GM23338 (cell line): ENCODE data around the gene TIMMDC1. TPM values are rescaled to one million over a fixed set of nuclear protein-coding genes. Genes with fewer than 3 reads are reported as not detected.

Experiments
- ATAC-seq: fragments of 200-7000 bp; cut with Tn5 transposase; 3 replicates; pipeline ENCODE4 v1.9.1; 2020
- DNase-seq: peaks from one replicate; pipeline ENCODE4 v3.0.0-alpha.2; 2015; ENCODE audit warnings: low spot score
- H2AFZ ChIP-seq: fragments of 200-600 bp; sonication (generic); 2 replicates; pipeline ENCODE4 v1.8.0; 2016; ENCODE audit warnings: antibody characterized with exemption, mild to moderate bottlenecking, moderate library complexity
- H3F3A ChIP-seq: fragments of 200-600 bp; sonication (generic); replicated peaks from 2 replicates; pipeline ENCODE4 v1.8.0; 2017; ENCODE audit warnings: antibody characterized with exemption, mixed run types, low read depth
- H3K27ac ChIP-seq: fragments of 200-600 bp; sonication (generic); 2 replicates; pipeline ENCODE4 v1.6.1; 2016; ENCODE audit warnings: low read depth
- H3K27me3 ChIP-seq: fragments of 200-600 bp; sonication (generic); 2 replicates; pipeline ENCODE4 v1.8.0; 2016; ENCODE audit warnings: mild to moderate bottlenecking, mixed run types, moderate library complexity; ENCODE audit not compliant: insufficient read depth
- H3K36me3 ChIP-seq: fragments of 200-600 bp; sonication (generic); 2 replicates; pipeline ENCODE4 v1.8.0; 2016; ENCODE audit warnings: mild to moderate bottlenecking; ENCODE audit not compliant: insufficient read depth
- H3K4me1 ChIP-seq: fragments of 200-600 bp; sonication (generic); 2 replicates; pipeline ENCODE4 v1.8.0; 2016; ENCODE audit warnings: mild to moderate bottlenecking, moderate library complexity; ENCODE audit not compliant: insufficient read depth
- H3K4me2 ChIP-seq: fragments of 200-600 bp; sonication (generic); 2 replicates; pipeline ENCODE4 v1.7.1; 2017; ENCODE audit warnings: mixed run types
- H3K4me3 ChIP-seq: fragments of 200-600 bp; sonication (generic); 2 replicates; pipeline ENCODE4 v1.6.1; 2016; ENCODE audit warnings: mixed run types
- H3K79me2 ChIP-seq: fragments of 200-600 bp; sonication (generic); replicated peaks from 2 replicates; pipeline ENCODE4 v1.8.0; 2017; ENCODE audit warnings: mild to moderate bottlenecking; ENCODE audit not compliant: insufficient read depth
- H3K9me2 ChIP-seq: fragments of 200-600 bp; sonication (generic); 2 replicates; pipeline ENCODE4 v1.8.0; 2017; ENCODE audit not compliant: insufficient read depth
- H4K20me1 ChIP-seq: fragments of 200-600 bp; sonication (generic); replicated peaks from 2 replicates; pipeline ENCODE4 v1.8.0; 2017; ENCODE audit warnings: mild to moderate bottlenecking; ENCODE audit not compliant: insufficient read depth
- H3K27ac Mint-ChIP-seq: 2 replicates; pipeline ENCODE4 v1.8.0; 2020; ENCODE audit warnings: inconsistent platforms, mild to moderate bottlenecking, moderate library complexity, mixed read lengths
- H3K27me3 Mint-ChIP-seq: 3 replicates; pipeline ENCODE4 v1.8.0; 2022; ENCODE audit warnings: low read depth, mild to moderate bottlenecking, moderate library complexity, mixed read lengths, inconsistent platforms; ENCODE audit not compliant: insufficient read depth, poor library complexity
- H3K36me3 Mint-ChIP-seq: 3 replicates; pipeline ENCODE4 v1.8.0; 2021; ENCODE audit warnings: low read depth, mild to moderate bottlenecking, inconsistent platforms, moderate library complexity, mixed read lengths
- H3K4me1 Mint-ChIP-seq: 3 replicates; pipeline ENCODE4 v1.8.0; 2020; ENCODE audit warnings: mild to moderate bottlenecking, inconsistent platforms, mixed read lengths
- H3K4me3 Mint-ChIP-seq: 3 replicates; pipeline ENCODE4 v1.8.0; 2021; ENCODE audit warnings: moderate library complexity, mild to moderate bottlenecking, inconsistent platforms, mixed read lengths
- H3K9me3 Mint-ChIP-seq: 3 replicates; pipeline ENCODE4 v1.8.0; 2020; ENCODE audit warnings: moderate library complexity, mild to moderate bottlenecking, inconsistent platforms, mixed read lengths
- CREB1 ChIP-seq: fragments of 250-450 bp; sonication (Bioruptor Pico); IDR thresholded peaks from 2 replicates; pipeline ENCODE4 v1.5.0; 2020; ENCODE audit warnings: low read depth, mild to moderate bottlenecking, moderate library complexity
- ETS1 ChIP-seq: IDR thresholded peaks from 2 replicates; pipeline ENCODE4 v1.6.1; 2016; ENCODE audit warnings: antibody characterized with exemption
- EZH2 ChIP-seq: fragments of 200-600 bp; sonication (generic); IDR thresholded peaks from one replicate; pipeline ENCODE4 v1.8.0; 2017; ENCODE audit warnings: antibody characterized with exemption, mild to moderate bottlenecking, low read depth; ENCODE audit not compliant: unreplicated experiment
- EZH2phosphoT487 ChIP-seq: fragments of 200-600 bp; sonication (generic); IDR thresholded peaks from one replicate; pipeline ENCODE4 v1.8.1; 2018; ENCODE audit warnings: antibody characterized with exemption; ENCODE audit not compliant: unreplicated experiment
- JUNB ChIP-seq: IDR thresholded peaks from one replicate; pipeline ENCODE4 v1.6.1; 2016; ENCODE audit warnings: antibody characterized with exemption; ENCODE audit not compliant: unreplicated experiment
- NANOG ChIP-seq: IDR thresholded peaks from 2 replicates; pipeline ENCODE4 v1.6.1; 2016; ENCODE audit warnings: antibody characterized with exemption, borderline replicate concordance
- POLR2AphosphoS5 ChIP-seq: IDR thresholded peaks from 2 replicates; pipeline ENCODE4 v1.6.1; 2016; ENCODE audit warnings: antibody characterized with exemption, low read depth
- STAT1 ChIP-seq: IDR thresholded peaks from one replicate; pipeline ENCODE4 v1.6.1; 2016; ENCODE audit warnings: antibody characterized with exemption; ENCODE audit not compliant: unreplicated experiment
- ZNF114 ChIP-seq: fragments of 250-450 bp; sonication (Bioruptor Pico); IDR thresholded peaks from 2 replicates; pipeline ENCODE4 v1.5.0; 2020; ENCODE audit warnings: mild to moderate bottlenecking, moderate library complexity
- ZNF331 ChIP-seq: fragments of 250-450 bp; sonication (Bioruptor Pico); IDR thresholded peaks from 2 replicates; pipeline ENCODE4 v1.5.0; 2020; ENCODE audit warnings: low read depth, mild to moderate bottlenecking, moderate library complexity
- ZNF462 ChIP-seq: fragments of 250-450 bp; sonication (Bioruptor Pico); IDR thresholded peaks from 2 replicates; pipeline ENCODE4 v1.5.0; 2020; ENCODE audit warnings: mild to moderate bottlenecking, moderate library complexity
- polyA plus RNA-seq: library from polyadenylated mRNA; unstranded; fragments of >200 nt; fragmentation: Nextera tagmentation; extraction: Ambion mirVana; gene quantifications from 2 replicates; pipeline ENCODE4 v1.2.1, GENCODE V29; 2016
- total RNA-seq: library from RNA; depleted of rRNA; stranded (reverse); fragments of >200 nt; shearing (Covaris generic); gene quantifications from 2 replicates; pipeline ENCODE4 v1.2.3, GENCODE V29; 2014
- TF ChIP-seq, protein P1 (sequence below), 2 experiments: fragments of 200-600 bp in 1 of 2; sonication (generic) in 1 of 2; conservative IDR thresholded peaks; 2 replicates each; pipeline versions ENCODE4 v1.5.1 to v1.6.1; 2016 to 2017; ENCODE audit warnings: antibody characterized with exemption in 2 of 2, low read depth in 2 of 2, mild to moderate bottlenecking in 2 of 2, moderate library complexity in 1 of 2

The TIMMDC1 gene
- total and polyA plus RNA-seq, 2 experiments from 2014 or later: 62.2 to 105 TPM

- no peak for TF ChIP-seq ZNF114 (CRISPR knock-in tag)
- TF ChIP-seq, protein P1, sequence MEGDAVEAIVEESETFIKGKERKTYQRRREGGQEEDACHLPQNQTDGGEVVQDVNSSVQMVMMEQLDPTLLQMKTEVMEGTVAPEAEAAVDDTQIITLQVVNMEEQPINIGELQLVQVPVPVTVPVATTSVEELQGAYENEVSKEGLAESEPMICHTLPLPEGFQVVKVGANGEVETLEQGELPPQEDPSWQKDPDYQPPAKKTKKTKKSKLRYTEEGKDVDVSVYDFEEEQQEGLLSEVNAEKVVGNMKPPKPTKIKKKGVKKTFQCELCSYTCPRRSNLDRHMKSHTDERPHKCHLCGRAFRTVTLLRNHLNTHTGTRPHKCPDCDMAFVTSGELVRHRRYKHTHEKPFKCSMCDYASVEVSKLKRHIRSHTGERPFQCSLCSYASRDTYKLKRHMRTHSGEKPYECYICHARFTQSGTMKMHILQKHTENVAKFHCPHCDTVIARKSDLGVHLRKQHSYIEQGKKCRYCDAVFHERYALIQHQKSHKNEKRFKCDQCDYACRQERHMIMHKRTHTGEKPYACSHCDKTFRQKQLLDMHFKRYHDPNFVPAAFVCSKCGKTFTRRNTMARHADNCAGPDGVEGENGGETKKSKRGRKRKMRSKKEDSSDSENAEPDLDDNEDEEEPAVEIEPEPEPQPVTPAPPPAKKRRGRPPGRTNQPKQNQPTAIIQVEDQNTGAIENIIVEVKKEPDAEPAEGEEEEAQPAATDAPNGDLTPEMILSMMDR (conservative IDR thresholded peaks at IDR 0.05; ENCODE audit: low read depth in 2 of 2): no peak
Measured at GRCh38 chr3:119500265-119500664, 1.9 kb downstream of the TIMMDC1 start (continued).

- H3K9me2 ChIP-seq: no peaks in the 10 kb centered on the region
- 0 out of 2 replicates have a peak, but pooled peaks cover 5% of the 10 kb centered on the region for H3F3A ChIP-seq
- no peak overlapping the region for H3K27ac ChIP-seq
- Mint-ChIP-seq H3K4me1 (peaks cover 10% of the 10 kb centered on the region), H3K36me3 (peaks cover 34% of the 10 kb centered on the region), H3K27me3 (no peaks in the 10 kb centered on the region), H3K9me3 (no peaks in the 10 kb centered on the region; the same call in 2 of the 3 replicates), H3K4me3 (no peak overlapping the region), H3K27ac (no peak overlapping the region)
- ATAC-seq (no peak), DNase-seq (no peak)
- H2AFZ ChIP-seq: no peak overlapping the region
- H4K20me1 ChIP-seq: 0 out of 2 replicates have a peak, but pooled peaks cover 4% of the 10 kb centered on the region
- no peak overlapping the region for H3K4me2 ChIP-seq
- peaks cover 14% of the 10 kb centered on the region for H3K4me1 ChIP-seq
- no peaks in the 10 kb centered on the region for H3K27me3 ChIP-seq
- H3K36me3 ChIP-seq: peaks cover 25% of the 10 kb centered on the region; the same call in 1 of the 2 replicates
- peaks cover 34% of the 10 kb centered on the region for H3K79me2 ChIP-seq
- H3K4me3 ChIP-seq: peak overlapping the region; percentile 94; the same call in 1 of the 2 replicates
- TF ChIP-seq EZH2phosphoT487 (no peak), NANOG (no peak), ZNF462 (CRISPR knock-in tag) (no peak), ETS1 (no peak), ZNF114 (CRISPR knock-in tag) (no peak), CREB1 (CRISPR knock-in tag) (no peak), STAT1 (no peak), POLR2AphosphoS5 (no peak), EZH2 (no peak), ZNF331 (CRISPR knock-in tag) (no peak), JUNB (no peak)
- TF ChIP-seq, protein P1 (conservative IDR thresholded peaks at IDR 0.05; ENCODE audit: low read depth in 2 of 2): no peak
Measured at GRCh38 chr3:119500901-119501300, 2.6 kb downstream of the TIMMDC1 start.
